ENCODE measurements around the gene PLXNA2.

PLXNA2 gene

GRCh38 chr1:208158640-208159554, 85.3 kb downstream of the PLXNA2 start:
- DNase-seq: no peak

- no peak for DNase-seq
These were observed 86.4 kb downstream of the PLXNA2 start for GRCh38 chr1:208157769-208158168.

DNA sequence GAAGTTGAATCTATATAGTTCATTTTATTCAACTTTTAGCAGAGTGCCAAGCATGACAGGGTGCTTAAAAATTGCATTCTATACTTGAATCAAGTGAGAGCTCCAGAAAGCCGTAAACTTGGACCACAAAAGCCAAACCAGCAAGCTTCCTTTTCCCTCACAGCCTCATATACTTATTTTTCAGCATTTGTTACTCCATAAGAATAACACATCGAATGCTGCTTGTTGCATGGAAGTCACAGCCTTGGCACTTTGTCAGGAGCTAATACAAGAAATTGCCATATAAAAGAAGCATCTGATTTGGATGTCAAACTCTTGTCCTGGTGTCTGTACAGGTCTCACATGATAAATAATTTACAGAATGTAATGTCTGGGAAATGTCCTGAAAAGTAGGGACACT, 87.4 kb downstream of the PLXNA2 start:
- DNase-seq: no peak

- no peak for DNase-seq
These were observed 87.9 kb downstream of the PLXNA2 start for GRCh38 chr1:208156310-208156709.

GRCh38 chr1:208154679-208155642, 89.2 kb downstream of the PLXNA2 start:
- DNase-seq: no peak

DNA sequence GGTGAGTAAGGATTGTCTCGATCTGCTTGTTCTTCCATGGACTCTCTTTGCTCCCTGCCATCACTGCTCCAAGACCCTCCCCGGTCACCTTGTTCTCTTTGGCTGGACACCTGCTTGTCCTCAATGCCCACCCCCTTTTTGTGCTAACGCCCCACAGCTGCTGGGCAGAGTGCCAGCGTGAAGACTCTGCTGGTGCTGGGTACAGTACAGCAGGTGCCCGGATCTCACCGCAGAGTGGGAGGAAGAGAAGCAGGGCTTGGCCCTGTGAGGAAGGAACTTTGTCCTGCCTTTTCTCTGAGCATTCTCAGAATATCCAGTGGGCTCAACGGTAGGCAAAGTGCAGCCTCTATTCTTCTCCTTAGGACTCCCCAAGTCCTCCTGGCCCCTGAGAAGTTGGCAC, 90.1 kb downstream of the PLXNA2 start:
- no peak for DNase-seq

GRCh38 chr1:208153386-208153785, 90.8 kb downstream of the PLXNA2 start:
- DNase-seq: no peak

DNA sequence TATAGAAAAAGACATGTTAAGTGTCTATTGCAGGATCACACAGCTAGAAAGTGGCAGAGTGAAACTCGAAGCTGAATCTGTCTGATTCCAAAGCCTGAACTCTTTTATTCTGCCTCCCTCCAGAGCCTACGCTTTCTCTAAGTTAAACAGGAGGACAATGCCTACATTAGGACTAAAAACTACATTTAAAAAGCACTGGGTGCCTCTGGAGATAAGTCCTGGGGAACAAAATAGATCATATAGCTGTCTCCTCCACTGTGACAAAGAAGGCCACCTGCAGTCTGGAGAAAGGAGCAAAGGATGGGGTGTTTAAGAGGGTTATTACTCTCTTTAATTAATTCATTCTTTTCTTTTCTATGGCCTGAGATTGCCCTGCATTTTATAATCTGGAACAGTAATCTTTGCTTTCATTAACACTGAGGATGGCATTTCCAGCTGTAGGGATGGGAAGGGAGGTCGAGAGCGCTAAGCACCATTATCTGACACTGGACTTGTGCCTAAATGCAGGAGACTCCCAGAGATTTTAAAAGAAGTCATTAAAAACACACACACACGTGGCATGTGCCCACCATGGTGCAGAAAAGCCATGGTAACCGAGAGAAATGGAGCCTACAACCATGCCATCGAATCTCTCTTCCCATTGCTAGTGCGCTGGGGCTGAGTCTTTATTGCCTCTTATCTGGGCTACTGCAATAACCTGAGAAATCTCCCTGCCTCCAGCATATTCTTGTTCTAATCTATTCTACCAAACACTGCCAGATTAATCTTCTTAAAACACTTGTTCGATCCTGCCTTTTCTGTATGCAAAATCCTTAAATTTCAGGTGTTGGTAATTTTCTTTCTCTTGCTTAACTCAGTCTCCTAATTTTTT, 92.2 kb downstream of the PLXNA2 start:
- DNase-seq: no peak

DNA sequence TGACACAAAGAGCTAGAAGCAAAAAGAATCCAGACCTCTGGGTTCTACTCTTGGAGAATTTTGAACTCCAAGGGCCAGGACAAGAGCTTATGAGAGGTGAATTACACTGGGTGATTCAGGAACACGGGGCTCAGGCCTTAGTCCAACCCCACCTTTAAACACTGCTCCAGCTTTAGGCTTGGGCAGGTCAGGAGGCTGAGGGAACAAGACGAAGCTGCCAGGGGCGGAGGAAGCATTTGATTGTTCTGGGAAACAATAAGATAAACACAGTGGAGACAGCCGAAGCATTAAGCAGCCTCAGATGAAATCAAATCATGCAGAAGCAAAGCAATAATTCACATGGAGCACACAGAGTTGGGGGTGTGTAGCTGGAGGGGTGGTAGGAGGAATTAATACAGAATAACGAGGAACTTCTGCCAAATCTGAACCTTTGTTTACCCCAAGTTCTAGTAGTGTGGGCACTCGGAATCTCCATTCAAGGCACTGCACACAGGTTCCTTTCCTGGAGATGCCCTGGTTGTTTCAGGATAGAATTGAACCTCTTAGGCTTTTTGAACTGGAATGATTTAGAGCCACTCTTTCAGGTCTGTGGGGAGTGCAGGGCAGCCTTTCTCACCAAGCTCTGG, 93.2 kb downstream of the PLXNA2 start:
- no peak for DNase-seq

- no peak for DNase-seq
These were observed 94.2 kb downstream of the PLXNA2 start for GRCh38 chr1:208149776-208150514.

DNA sequence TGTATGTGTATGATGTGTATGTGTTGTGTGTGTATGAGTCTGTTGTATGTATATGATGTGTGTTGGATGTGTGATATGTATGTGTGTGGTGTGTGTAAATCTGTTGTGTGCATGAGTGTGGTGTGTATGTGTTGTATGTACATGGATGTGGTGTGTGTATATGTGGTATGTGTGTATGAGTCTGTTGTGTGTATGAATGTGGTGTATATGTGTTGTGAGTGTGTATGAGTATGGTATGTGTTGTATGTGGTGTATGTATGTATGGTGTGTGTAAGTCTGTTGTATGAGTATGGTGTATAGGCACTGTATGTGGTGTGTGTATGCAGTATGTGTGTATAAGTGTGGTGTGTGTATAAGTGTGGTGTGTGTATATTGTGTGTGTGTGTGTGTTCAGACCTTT, 95.0 kb downstream of the PLXNA2 start:
- no peak for DNase-seq

- no peak for DNase-seq
These were observed 95.8 kb downstream of the PLXNA2 start for GRCh38 chr1:208148380-208148779.

DNA sequence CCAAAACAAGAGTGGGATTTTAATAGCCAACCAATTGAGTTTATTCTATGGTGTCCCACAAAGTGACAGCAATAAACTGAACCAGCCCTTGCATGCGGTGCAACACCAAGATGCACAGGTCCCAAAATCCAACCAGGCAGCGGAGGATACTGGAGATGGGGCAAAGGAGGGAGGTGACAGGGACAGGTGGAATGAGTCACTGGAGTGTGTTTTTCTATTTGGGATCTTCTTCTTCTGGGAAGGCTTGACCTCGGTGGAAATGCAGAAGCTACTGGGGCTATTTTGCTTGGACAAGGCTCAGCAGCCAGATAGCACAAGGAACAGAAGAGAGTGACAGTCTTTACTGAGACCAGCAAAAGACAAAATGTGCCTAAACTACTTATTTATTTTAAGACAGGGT, 97.5 kb downstream of the PLXNA2 start:
- no peak for DNase-seq

DNA sequence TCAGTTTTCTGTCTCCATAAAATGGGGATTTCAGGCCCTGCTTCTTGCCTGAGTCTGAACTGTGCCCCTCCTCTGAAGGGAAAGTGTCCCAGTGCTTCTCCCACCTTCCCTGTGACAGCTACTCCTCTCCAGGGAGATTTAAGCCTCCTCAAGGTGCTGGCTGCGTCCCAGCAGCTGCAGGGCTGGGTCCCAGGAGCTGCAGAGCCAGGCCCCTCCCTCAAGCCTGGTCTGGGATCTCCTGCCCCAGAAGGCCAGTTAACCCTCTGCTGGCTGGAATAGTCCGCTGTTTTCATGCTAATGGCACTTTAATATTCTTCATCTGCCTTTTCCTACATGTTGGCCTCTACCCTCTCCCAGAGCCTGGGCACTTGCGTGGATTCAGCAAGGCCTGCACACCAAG, 99.0 kb downstream of the PLXNA2 start:
- DNase-seq: no peak

GRCh38 chr1:208142590-208143382, 101.4 kb downstream of the PLXNA2 start:
- no peak for DNase-seq

GRCh38 chr1:208141610-208142192, 102.5 kb downstream of the PLXNA2 start:
- no peak for DNase-seq

DNA sequence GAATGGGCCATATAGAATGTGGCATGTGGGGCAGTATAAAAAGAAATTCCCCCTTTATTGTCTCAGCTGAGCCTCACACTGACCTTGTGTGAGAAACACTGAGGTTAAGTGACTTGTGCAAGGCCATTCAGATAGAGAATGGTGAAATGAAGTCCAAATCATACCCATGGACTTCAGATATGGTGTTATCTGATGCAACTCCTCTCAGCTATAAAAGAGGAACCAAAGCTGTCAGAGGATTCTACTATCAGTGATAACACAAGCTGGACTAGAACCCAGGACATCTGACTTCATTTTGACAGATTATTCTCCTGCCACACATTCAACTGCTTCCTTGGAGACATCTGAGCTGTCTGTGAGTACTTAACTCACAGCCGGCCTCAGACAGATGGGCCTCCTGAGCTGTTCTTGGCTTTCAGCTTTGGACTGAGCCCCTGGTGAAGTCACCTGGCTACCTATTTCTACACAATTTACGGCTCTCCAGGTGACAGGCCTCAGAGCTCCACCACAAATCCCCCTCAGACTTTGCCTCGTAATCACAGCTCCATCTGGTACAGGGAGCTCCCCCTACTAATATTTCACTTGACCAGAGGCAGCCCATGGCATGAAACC, 104.6 kb downstream of the PLXNA2 start:
- no peak for DNase-seq

DNA sequence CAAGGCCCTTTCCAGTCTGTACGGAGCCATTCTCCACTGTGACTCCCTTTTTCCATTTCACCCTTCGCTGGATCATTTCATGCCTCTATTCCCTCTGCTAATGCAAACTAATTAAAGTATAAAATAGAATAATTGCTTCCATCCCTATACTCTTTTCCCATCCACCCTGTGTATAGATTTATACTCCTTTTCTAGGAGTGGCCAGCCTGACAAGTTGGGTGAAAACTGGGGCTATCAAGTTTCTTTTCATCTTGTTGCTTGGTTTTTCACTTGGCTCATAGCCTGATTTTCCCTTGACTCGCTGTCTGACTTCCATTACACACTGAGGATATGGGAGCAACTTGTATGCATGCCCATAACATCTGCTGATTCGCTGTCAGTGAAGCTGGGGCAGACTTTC, 107.0 kb downstream of the PLXNA2 start:
- no peak for DNase-seq

- DNase-seq: no peak
These were observed 107.6 kb downstream of the PLXNA2 start for GRCh38 chr1:208136459-208137182.
